Endothelial cell (in vitro differentiated cells): Measurements from ENCODE around the gene RPL10A. TPM values are rescaled to one million over a fixed set of nuclear protein-coding genes. Genes with fewer than 3 reads are reported as not detected.

Source experiments
- DNase-seq: peaks from one replicate; pipeline ENCODE4 v3.0.0; 2021; ENCODE audit warnings: low spot score
- H3K27ac Mint-ChIP-seq: one replicate; pipeline ENCODE4 v1.8.0; 2021; ENCODE audit warnings: mixed read lengths, inconsistent platforms; ENCODE audit not compliant: unreplicated experiment
- H3K27me3 Mint-ChIP-seq: one replicate; pipeline ENCODE4 v1.8.0; 2021; ENCODE audit warnings: mild to moderate bottlenecking, moderate library complexity, mixed read lengths, inconsistent platforms; ENCODE audit not compliant: unreplicated experiment
- H3K36me3 Mint-ChIP-seq: one replicate; pipeline ENCODE4 v1.8.0; 2021; ENCODE audit warnings: mild to moderate bottlenecking, low read depth, mixed read lengths, inconsistent platforms; ENCODE audit not compliant: unreplicated experiment
- H3K4me1 Mint-ChIP-seq: one replicate; pipeline ENCODE4 v1.8.0; 2021; ENCODE audit warnings: mild to moderate bottlenecking, mixed read lengths, inconsistent platforms; ENCODE audit not compliant: unreplicated experiment
- H3K4me3 Mint-ChIP-seq: one replicate; pipeline ENCODE4 v1.8.0; 2021; ENCODE audit warnings: mild to moderate bottlenecking, mixed read lengths, inconsistent platforms; ENCODE audit not compliant: unreplicated experiment
- H3K9me3 Mint-ChIP-seq: one replicate; pipeline ENCODE4 v1.8.0; 2021; ENCODE audit warnings: mixed read lengths, inconsistent platforms; ENCODE audit not compliant: unreplicated experiment
- CTCF ChIP-seq: fragments of 200-600 bp; sonication (generic); IDR thresholded peaks from one replicate; pipeline ENCODE4 v1.5.0; 2021; ENCODE audit warnings: antibody characterized with exemption; ENCODE audit not compliant: unreplicated experiment
- total RNA-seq: library from RNA; stranded (reverse); fragmentation: NEBNext Ultra II Directional; extraction: Animal tissue kit (Norgen Biotek cat#: 25700); gene quantifications from one replicate; pipeline ENCODE4 v1.2.1, GENCODE V29; 2021; ENCODE audit not compliant: unreplicated experiment

The RPL10A gene
- total RNA-seq, 1 donor from 2014 or later: 1,320 TPM

GRCh38 chr6:35498422-35499067, 30.3 kb downstream of the RPL10A start:
- H3K27me3 Mint-ChIP-seq: peaks cover 22% of the 10 kb centered on the region
- no peaks in the 10 kb centered on the region for H3K9me3 Mint-ChIP-seq
- H3K4me3 Mint-ChIP-seq: peak overlapping the region; percentile 86
- peaks cover 22% of the 10 kb centered on the region for H3K4me1 Mint-ChIP-seq
- DNase-seq: no peak
- TF ChIP-seq CTCF: no peak
- peak overlapping the region; percentile 81 for H3K27ac Mint-ChIP-seq
- peaks cover 6% of the 10 kb centered on the region for H3K36me3 Mint-ChIP-seq

- no peak overlapping the region for H3K4me3 Mint-ChIP-seq
- no peak for TF ChIP-seq CTCF
- peaks cover 15% of the 10 kb centered on the region for H3K4me1 Mint-ChIP-seq
- peaks cover 19% of the 10 kb centered on the region for H3K27me3 Mint-ChIP-seq
- no peak for DNase-seq
- H3K9me3 Mint-ChIP-seq: no peaks in the 10 kb centered on the region
- H3K36me3 Mint-ChIP-seq: peaks cover 5% of the 10 kb centered on the region
- H3K27ac Mint-ChIP-seq: no peak overlapping the region
These were observed 31.2 kb downstream of the RPL10A start for GRCh38 chr6:35499372-35499771.

- peaks cover 18% of the 10 kb centered on the region for H3K27me3 Mint-ChIP-seq
- H3K9me3 Mint-ChIP-seq: no peaks in the 10 kb centered on the region
- TF ChIP-seq CTCF: no peak
- H3K4me1 Mint-ChIP-seq: peaks cover 8% of the 10 kb centered on the region
- peak overlapping the region; percentile 0 for H3K27ac Mint-ChIP-seq
- DNase-seq: no peak
- H3K36me3 Mint-ChIP-seq: peaks cover 5% of the 10 kb centered on the region
- no peak overlapping the region for H3K4me3 Mint-ChIP-seq
These were observed 32.6 kb downstream of the RPL10A start for GRCh38 chr6:35500782-35501181.

- Mint-ChIP-seq H3K36me3 (peaks cover 5% of the 10 kb centered on the region), H3K27ac (no peak overlapping the region)
These were observed 33.6 kb downstream of the RPL10A start for GRCh38 chr6:35501784-35502183.

More at GRCh38 chr6:35501784-35502183, 33.6 kb downstream of the RPL10A start:
- no peaks in the 10 kb centered on the region for H3K9me3 Mint-ChIP-seq
- H3K4me3 Mint-ChIP-seq: no peak overlapping the region
- no peak for DNase-seq
- H3K27me3 Mint-ChIP-seq: peaks cover 16% of the 10 kb centered on the region
- H3K4me1 Mint-ChIP-seq: peaks cover 8% of the 10 kb centered on the region
- no peak for TF ChIP-seq CTCF
